ENCODE results near the gene SIGLEC14. TPM values are rescaled to one million over a fixed set of nuclear protein-coding genes. Genes with fewer than 3 reads are reported as not detected.
A peak's percentile ranks its signal among the peaks of the same experiment; 100 is the strongest.

Gene SIGLEC14
- total RNA-seq, 1 donor from 2014 or later = not detected

- peaks cover 12% of the 10 kb centered on the region for H3K9me3 Mint-ChIP-seq (ENCODE audit: unreplicated experiment)
- H3K4me1 Mint-ChIP-seq (ENCODE audit: low read depth, unreplicated experiment) = no peaks in the 10 kb centered on the region
- peak overlapping the region; percentile 100 for H3K27ac Mint-ChIP-seq (ENCODE audit: unreplicated experiment)
- peak overlapping the region; percentile 100 for H3K4me3 Mint-ChIP-seq (ENCODE audit: unreplicated experiment)
- TF ChIP-seq CTCF (IDR thresholded peaks at IDR 0.05; ENCODE audit: partially characterized antibody, unreplicated experiment) = no peak
- no peak for DNase-seq
- peaks cover 12% of the 10 kb centered on the region for H3K36me3 Mint-ChIP-seq (ENCODE audit: unreplicated experiment)
- peaks cover 12% of the 10 kb centered on the region for H3K27me3 Mint-ChIP-seq (ENCODE audit: unreplicated experiment)
These were observed 53.3 kb downstream of the SIGLEC14 start for GRCh38 chr19:51593138-51593890.

Small RNAs within 50 kb of the gene (microRNA-seq; reads per million reads assigned to microRNA genes)
- gene MIR125A (ENCODE audit: unreplicated experiment) (2,302 reads per million, percentile 94 among the genes with 10 or more reads in this experiment), gene MIR99B (ENCODE audit: unreplicated experiment) (17,090 reads per million, percentile 98 among the genes with 10 or more reads in this experiment), gene MIRLET7E (ENCODE audit: unreplicated experiment) (1,780 reads per million, percentile 92 among the genes with 10 or more reads in this experiment)

Other genes starting within 250 kb of the SIGLEC14 start
- gene SIGLEC10, start 229.2 kb downstream of the SIGLEC14 start, total RNA-seq (ENCODE audit: unreplicated experiment) = not detected
- gene SIGLEC8, start 188.4 kb downstream of the SIGLEC14 start, total RNA-seq (ENCODE audit: unreplicated experiment) = not detected
- gene CEACAM18, start 168.3 kb downstream of the SIGLEC14 start, total RNA-seq (ENCODE audit: unreplicated experiment) = not detected
- gene SIGLEC12, start 145.0 kb downstream of the SIGLEC14 start, total RNA-seq (ENCODE audit: unreplicated experiment) = not detected
- not detected for gene SIGLEC6, start 115.2 kb downstream of the SIGLEC14 start, total RNA-seq (ENCODE audit: unreplicated experiment)
- gene ZNF175, start 75.5 kb downstream of the SIGLEC14 start, total RNA-seq (ENCODE audit: unreplicated experiment) = 12.4 TPM
- not detected for gene SIGLEC5, start 16.4 kb downstream of the SIGLEC14 start, total RNA-seq (ENCODE audit: unreplicated experiment)
- 27.2 TPM for gene SPACA6, start 46.5 kb upstream of the SIGLEC14 start, total RNA-seq (ENCODE audit: unreplicated experiment)
- gene HAS1, start 77.2 kb upstream of the SIGLEC14 start, total RNA-seq (ENCODE audit: unreplicated experiment) = 4.4 TPM
- not detected for gene FPR1, start 105.1 kb upstream of the SIGLEC14 start, total RNA-seq (ENCODE audit: unreplicated experiment)
- not detected for gene FPR2, start 114.4 kb upstream of the SIGLEC14 start, total RNA-seq (ENCODE audit: unreplicated experiment)
- gene FPR3, start 148.3 kb upstream of the SIGLEC14 start, total RNA-seq (ENCODE audit: unreplicated experiment) = not detected
- 14.3 TPM for gene ZNF577, start 241.1 kb upstream of the SIGLEC14 start, total RNA-seq (ENCODE audit: unreplicated experiment)